Chondrocyte (in vitro differentiated cells): ENCODE data around the gene CAMK2D. TPM values are rescaled to one million over a fixed set of nuclear protein-coding genes. Genes with fewer than 3 reads are reported as not detected.

Source experiments
- DNase-seq: peaks from one replicate; pipeline ENCODE4 v3.0.0; 2021; ENCODE audit warnings: mixed read lengths, low spot score
- H3K27ac Mint-ChIP-seq: one replicate; pipeline ENCODE4 v1.8.0; 2021; ENCODE audit warnings: mild to moderate bottlenecking, moderate library complexity, mixed read lengths; ENCODE audit not compliant: unreplicated experiment
- H3K27me3 Mint-ChIP-seq: 2 replicates; pipeline ENCODE4 v1.8.0; 2021; ENCODE audit warnings: low read depth, mixed read lengths
- H3K36me3 Mint-ChIP-seq: 2 replicates; pipeline ENCODE4 v1.8.0; 2021; ENCODE audit warnings: low read depth, mixed read lengths
- H3K4me1 Mint-ChIP-seq: 2 replicates; pipeline ENCODE4 v1.8.0; 2021; ENCODE audit warnings: low read depth, mild to moderate bottlenecking, mixed read lengths
- H3K4me3 Mint-ChIP-seq: one replicate; pipeline ENCODE4 v1.8.0; 2021; ENCODE audit warnings: mild to moderate bottlenecking, moderate library complexity, mixed read lengths; ENCODE audit not compliant: unreplicated experiment
- H3K9me3 Mint-ChIP-seq: 2 replicates; pipeline ENCODE4 v1.8.0; 2021; ENCODE audit warnings: low read depth, mixed read lengths
- total RNA-seq: library from RNA; stranded (reverse); gene quantifications from 3 replicates; pipeline ENCODE4 v1.2.1, GENCODE V29; 2021
- TF ChIP-seq, protein P1 (sequence below): fragments of 200-600 bp; sonication (generic); IDR thresholded peaks from 2 replicates; pipeline ENCODE4 v1.5.0; 2021; ENCODE audit warnings: antibody characterized with exemption, mild to moderate bottlenecking, moderate library complexity

The CAMK2D gene
- total RNA-seq, 1 donor from 2014 or later: 73.7 TPM

GRCh38 chr4:113582737-113583136 is 178.8 kb downstream of the CAMK2D start:
- Mint-ChIP-seq H3K4me3 (no peak overlapping the region), H3K27me3 (no peaks in the 10 kb centered on the region), H3K27ac (peak overlapping the region; percentile 77), H3K36me3 (no peaks in the 10 kb centered on the region), H3K9me3 (peaks cover 9% of the 10 kb centered on the region), H3K4me1 (peaks cover 82% of the 10 kb centered on the region)
- TF ChIP-seq, protein P1, sequence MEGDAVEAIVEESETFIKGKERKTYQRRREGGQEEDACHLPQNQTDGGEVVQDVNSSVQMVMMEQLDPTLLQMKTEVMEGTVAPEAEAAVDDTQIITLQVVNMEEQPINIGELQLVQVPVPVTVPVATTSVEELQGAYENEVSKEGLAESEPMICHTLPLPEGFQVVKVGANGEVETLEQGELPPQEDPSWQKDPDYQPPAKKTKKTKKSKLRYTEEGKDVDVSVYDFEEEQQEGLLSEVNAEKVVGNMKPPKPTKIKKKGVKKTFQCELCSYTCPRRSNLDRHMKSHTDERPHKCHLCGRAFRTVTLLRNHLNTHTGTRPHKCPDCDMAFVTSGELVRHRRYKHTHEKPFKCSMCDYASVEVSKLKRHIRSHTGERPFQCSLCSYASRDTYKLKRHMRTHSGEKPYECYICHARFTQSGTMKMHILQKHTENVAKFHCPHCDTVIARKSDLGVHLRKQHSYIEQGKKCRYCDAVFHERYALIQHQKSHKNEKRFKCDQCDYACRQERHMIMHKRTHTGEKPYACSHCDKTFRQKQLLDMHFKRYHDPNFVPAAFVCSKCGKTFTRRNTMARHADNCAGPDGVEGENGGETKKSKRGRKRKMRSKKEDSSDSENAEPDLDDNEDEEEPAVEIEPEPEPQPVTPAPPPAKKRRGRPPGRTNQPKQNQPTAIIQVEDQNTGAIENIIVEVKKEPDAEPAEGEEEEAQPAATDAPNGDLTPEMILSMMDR: no peak
- no peak for DNase-seq

- H3K27ac Mint-ChIP-seq: peak overlapping the region; percentile 23
- TF ChIP-seq, protein P1: no peak
These were observed 182.2 kb downstream of the CAMK2D start for GRCh38 chr4:113579360-113579759.

GRCh38 chr4:113576947-113577678 is 184.4 kb downstream of the CAMK2D start:
- Mint-ChIP-seq H3K4me1 (peaks cover 75% of the 10 kb centered on the region), H3K9me3 (peaks cover 12% of the 10 kb centered on the region), H3K36me3 (peaks cover 4% of the 10 kb centered on the region), H3K4me3 (no peak overlapping the region), H3K27me3 (no peaks in the 10 kb centered on the region), H3K27ac (no peak overlapping the region)
- DNase-seq: no peak
- TF ChIP-seq, protein P1: no peak

More at GRCh38 chr4:113579360-113579759, 182.2 kb downstream of the CAMK2D start:
- H3K9me3 Mint-ChIP-seq: peaks cover 9% of the 10 kb centered on the region
- peaks cover 81% of the 10 kb centered on the region for H3K4me1 Mint-ChIP-seq
- H3K4me3 Mint-ChIP-seq: no peak overlapping the region
- DNase-seq: no peak
- no peaks in the 10 kb centered on the region for H3K27me3 Mint-ChIP-seq
- no peaks in the 10 kb centered on the region for H3K36me3 Mint-ChIP-seq

DNA sequence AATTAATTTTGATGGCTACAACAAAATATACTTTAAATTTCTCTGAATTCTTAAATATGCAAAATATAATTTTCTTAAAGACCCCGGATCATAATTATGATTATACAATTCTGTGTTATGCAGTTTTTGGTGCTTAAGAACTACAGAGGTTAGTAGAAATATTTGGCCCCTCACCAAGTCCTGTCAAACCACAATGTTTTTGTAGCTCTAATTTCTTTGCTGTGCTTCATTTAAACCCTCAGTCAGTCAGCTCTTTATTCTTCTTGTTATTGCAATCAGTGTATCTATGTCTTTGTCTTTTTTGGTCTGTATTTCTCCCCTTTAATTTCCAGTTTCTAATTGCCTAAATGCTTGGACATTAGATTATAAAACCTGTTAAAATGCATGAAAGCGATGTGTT is 186.1 kb downstream of the CAMK2D start:
- no peak for DNase-seq
- Mint-ChIP-seq H3K27ac (peak overlapping the region; percentile 84), H3K4me3 (peak overlapping the region; percentile 3), H3K9me3 (peaks cover 14% of the 10 kb centered on the region), H3K27me3 (no peaks in the 10 kb centered on the region), H3K4me1 (peaks cover 68% of the 10 kb centered on the region), H3K36me3 (peaks cover 6% of the 10 kb centered on the region)
- TF ChIP-seq, protein P1: no peak

DNA sequence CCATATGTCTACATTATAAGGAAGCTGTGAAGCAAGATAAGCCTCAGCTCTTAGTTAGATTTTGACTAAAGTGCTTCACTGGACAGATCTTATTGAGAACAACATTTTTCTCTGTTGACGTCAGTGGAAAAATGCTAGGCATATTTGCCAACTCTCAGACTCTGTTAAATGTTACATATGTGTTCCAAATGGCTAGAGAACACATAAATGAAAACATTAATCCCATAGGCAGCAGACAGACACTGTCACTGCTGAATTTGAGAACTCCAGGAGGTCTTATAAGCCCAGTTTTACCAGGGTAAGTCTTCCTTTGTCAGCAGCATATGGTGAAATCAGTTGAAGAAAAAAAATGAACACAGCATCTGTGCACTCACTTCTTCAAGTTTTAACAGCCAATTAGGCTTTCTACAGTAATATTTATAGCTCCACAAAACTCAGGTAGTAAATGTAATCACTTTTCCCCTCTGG is 186.9 kb downstream of the CAMK2D start:
- Mint-ChIP-seq H3K4me1 (peaks cover 60% of the 10 kb centered on the region), H3K27ac (peak overlapping the region; percentile 84), H3K4me3 (no peak overlapping the region), H3K36me3 (peaks cover 6% of the 10 kb centered on the region), H3K9me3 (peaks cover 11% of the 10 kb centered on the region), H3K27me3 (no peaks in the 10 kb centered on the region)
- DNase-seq: no peak
- TF ChIP-seq, protein P1: no peak
